Frontal cortex (tissue), 4 donors: ENCODE measurements around the gene C1QL2. TPM values are rescaled to one million over a fixed set of nuclear protein-coding genes. Genes with fewer than 3 reads are reported as not detected.

Source experiments
- DNase-seq, 2 donors: peaks; one replicate each; pipeline ENCODE4 v3.0.0; 2012; ENCODE audit warnings: low spot score in 2 of 2
- FAIRE-seq: peaks from 2 replicates; lab custom pipeline; 2012; peaks lifted over from hg19 to GRCh38; lab: Jason Lieb, UNC
- small RNA-seq: library from RNA; depleted of rRNA; stranded (forward); fragments of <200 nt; gene quantifications from one replicate; pipeline ENCODE3, GENCODE V24; 2014
- total RNA-seq: library from RNA; depleted of rRNA; stranded (reverse); fragments of >200 nt; gene quantifications from one replicate; pipeline ENCODE4 v1.2.3, GENCODE V29; 2014
- donor health status: control.
- donor health status: control.
- donor health status: control.

The C1QL2 gene
- total RNA-seq, 1 donor from 2014 or later, result 0.41 TPM

DNA sequence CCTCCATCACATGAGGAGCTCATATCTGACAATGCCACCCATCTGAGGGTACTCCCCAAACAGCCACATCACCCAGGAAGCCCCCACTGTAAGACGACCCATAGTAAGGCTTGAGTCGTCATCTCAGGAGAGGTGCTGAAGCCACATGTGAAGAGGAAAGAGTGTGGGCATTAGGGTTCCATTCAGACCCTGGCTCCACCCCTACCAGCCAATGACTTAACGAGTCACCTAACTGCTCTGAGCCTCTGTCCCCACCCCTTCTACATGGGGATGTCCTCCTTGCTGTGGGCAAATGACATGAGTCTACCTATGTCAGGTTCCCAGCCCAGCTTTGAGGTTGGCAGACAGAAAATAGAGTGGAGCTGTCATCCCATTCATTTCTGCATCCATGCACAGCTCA, 46.3 kb downstream of the C1QL2 start:
- FAIRE-seq (no peak), DNase-seq (no peak)

DNA sequence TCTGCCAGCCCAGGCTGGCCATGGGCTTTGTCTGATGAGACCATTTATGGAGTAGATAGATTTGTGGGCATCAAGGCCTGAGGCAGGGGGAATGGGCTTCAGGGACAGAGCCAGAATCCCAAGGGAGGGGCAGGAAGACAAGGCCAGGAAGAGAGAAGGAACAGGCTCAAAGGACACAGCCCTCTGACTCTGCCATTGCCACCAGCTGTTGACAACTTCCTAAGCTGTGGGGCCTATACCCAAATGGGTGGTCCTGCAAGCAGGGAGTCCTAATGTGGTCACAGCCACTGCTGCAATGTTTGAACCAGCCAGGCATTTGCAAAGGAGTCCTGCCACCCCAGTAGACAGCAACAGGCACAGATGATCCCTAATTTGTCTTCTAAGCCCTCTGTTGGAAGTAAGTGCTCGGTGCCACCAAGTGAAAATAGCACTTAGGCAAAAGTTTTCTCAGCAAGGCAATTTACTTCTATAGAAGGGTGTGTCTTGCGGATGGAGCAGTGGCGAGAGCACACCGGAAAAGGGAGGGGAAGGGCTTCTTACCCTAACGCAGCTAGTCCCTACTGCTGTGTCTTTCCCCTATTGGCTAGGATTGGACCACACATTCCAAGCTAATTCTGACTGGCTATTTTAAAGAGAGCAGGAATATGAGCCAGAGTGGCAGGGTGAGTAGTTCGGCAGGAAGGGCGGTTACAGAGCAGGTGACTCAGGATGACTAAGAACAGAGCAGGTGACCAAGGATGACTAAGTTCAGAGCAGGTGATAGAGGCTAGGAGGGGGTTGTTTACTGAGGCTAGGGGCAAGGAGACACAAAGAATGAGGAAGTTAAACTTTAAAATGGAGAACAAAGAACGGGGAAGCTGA, 47.2 kb downstream of the C1QL2 start:
- FAIRE-seq, result no peak
- DNase-seq, result no peak

GRCh38 chr2:119109866-119110265, 48.7 kb downstream of the C1QL2 start:
- DNase-seq (no peak), FAIRE-seq (no peak)

GRCh38 chr2:119108186-119108585, 50.4 kb downstream of the C1QL2 start:
- DNase-seq (no peak), FAIRE-seq (no peak)

DNA sequence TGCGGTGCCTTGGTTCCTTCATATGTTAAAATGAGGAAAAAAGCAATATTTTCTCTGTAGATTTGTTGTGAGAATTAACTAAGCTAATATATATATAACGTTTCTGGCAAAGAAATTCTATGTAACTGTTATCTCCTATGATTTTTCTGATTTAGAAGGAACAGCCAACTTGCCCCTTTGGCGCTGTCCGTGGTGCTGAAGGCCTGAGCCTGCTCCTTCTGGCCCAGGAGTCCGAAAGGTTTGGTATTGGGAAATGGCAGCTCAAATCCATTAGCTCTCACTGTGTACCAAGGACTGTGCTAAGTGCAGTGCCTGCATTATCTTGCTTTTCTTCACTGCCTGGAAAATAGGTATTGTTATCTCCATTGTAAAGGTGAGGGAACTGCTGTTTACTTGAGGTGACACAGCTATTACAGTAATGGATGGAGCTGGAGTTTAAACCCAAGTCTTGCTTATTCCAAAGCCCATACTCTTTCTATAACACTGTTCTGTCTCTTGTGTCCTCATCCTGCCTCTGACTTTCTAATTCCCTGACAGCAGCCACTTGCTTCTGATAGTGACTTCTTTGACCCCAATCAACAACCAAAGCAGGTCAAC, 52.2 kb downstream of the C1QL2 start:
- DNase-seq, result no peak
- FAIRE-seq, result no peak

Small RNA genes within 50 kb of the gene (small RNA-seq; reads per million reads assigned to genes)
- gene RN7SL468P, result not detected

Other genes with a start within 250 kb of the C1QL2 start
- gene MARCO, start 216.6 kb downstream of the C1QL2 start, total RNA-seq, result under 0.01 TPM
- under 0.01 TPM for gene STEAP3, start 65.1 kb upstream of the C1QL2 start, total RNA-seq
- gene C2orf76, start 208.1 kb upstream of the C1QL2 start, total RNA-seq, result 11.0 TPM
- gene DBI, start 208.2 kb upstream of the C1QL2 start, total RNA-seq, result 31.8 TPM